GM12865 (cell line): Measurements from ENCODE around the gene ITGAV.

ENCODE experiments used
- DNase-seq: peaks from one replicate; pipeline ENCODE4 v3.0.0; 2010; ENCODE audit warnings: low read depth
- H3K4me3 ChIP-seq: 2 replicates; pipeline ENCODE4 v1.5.1; 2011; ENCODE audit warnings: mild to moderate bottlenecking, low read depth, low read length, control low read depth
- TF ChIP-seq, protein P1 (sequence below): IDR thresholded peaks from 2 replicates; pipeline ENCODE4 v1.5.1; 2011; ENCODE audit warnings: low read length, control low read depth, low read depth, inconsistent platforms; ENCODE audit not compliant: insufficient read depth; ENCODE audit errors: missing control alignments

The ITGAV gene

GRCh38 chr2:186590350-186590758 lies 498 bp downstream of the ITGAV start:
- H3K4me3 ChIP-seq = peak overlapping the region; percentile 90
- TF ChIP-seq, protein P1, sequence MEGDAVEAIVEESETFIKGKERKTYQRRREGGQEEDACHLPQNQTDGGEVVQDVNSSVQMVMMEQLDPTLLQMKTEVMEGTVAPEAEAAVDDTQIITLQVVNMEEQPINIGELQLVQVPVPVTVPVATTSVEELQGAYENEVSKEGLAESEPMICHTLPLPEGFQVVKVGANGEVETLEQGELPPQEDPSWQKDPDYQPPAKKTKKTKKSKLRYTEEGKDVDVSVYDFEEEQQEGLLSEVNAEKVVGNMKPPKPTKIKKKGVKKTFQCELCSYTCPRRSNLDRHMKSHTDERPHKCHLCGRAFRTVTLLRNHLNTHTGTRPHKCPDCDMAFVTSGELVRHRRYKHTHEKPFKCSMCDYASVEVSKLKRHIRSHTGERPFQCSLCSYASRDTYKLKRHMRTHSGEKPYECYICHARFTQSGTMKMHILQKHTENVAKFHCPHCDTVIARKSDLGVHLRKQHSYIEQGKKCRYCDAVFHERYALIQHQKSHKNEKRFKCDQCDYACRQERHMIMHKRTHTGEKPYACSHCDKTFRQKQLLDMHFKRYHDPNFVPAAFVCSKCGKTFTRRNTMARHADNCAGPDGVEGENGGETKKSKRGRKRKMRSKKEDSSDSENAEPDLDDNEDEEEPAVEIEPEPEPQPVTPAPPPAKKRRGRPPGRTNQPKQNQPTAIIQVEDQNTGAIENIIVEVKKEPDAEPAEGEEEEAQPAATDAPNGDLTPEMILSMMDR = no peak
- no peak for DNase-seq

DNA sequence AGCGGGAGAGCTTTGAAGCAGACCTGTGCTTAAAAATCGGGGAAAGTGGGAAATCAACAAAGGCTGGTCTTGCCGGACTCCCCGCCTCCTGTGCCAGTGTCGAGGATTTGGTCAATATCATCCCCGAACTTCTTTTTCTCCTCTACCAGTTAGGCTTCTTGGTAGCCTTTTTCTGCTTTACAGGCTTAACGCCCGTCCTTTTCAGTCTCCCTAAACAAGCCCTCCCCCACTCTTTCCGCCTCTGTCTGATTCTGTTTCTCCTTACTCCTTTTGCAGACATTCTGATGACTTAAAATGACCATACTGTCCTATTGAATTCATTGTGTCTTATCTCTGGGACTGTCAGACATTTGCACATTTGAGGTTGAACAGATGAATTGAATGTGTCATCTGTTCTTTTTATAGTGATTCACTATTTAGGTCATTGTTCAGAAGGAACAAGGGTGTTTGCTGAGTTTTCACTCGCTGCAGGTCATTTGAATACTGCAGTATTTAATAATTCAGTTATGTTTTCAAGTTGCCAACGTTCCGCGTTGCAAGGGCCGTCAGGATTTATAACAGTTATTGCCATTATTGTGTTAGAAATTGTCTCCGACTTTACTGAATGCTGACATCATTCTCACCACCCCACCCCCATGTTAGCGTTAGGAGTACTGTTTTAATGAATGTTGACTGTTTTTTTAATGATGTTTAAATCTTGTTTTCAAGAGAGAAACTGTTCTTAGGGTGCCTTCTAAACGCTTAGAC lies 1.1 kb downstream of the ITGAV start:
- TF ChIP-seq, protein P1 = no peak
- H3K4me3 ChIP-seq = peak overlapping the region; percentile 90
- peak; percentile 44 for DNase-seq

GRCh38 chr2:186591506-186591890 lies 1.6 kb downstream of the ITGAV start:
- DNase-seq = no peak

GRCh38 chr2:186592137-186592875 lies 2.5 kb downstream of the ITGAV start:
- TF ChIP-seq, protein P1 = no peak
- no peak overlapping the region for H3K4me3 ChIP-seq
- DNase-seq = no peak

More at GRCh38 chr2:186591506-186591890, 1.6 kb downstream of the ITGAV start:
- peak overlapping the region; percentile 90 for H3K4me3 ChIP-seq
- TF ChIP-seq, protein P1 = no peak

DNA sequence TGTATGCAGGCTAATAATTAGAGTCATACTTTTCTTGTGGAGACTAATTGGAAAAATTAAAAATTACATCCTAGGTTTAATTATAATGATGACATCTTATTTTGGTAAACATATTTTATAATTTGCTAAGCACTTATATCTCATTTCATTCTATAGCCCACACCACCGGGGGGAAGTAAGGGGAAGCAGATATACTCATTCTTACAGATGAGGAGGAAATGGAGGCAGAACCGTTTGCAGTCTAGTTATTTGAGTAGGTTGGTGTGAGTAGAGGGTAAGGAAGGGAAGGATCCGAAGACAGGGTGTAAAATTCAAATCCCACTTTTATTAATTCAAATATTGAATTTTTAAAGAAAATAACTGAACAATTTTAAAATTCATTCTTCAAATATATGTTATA lies 3.7 kb downstream of the ITGAV start:
- TF ChIP-seq, protein P1 = no peak
- DNase-seq = no peak
- no peak overlapping the region for H3K4me3 ChIP-seq

DNA sequence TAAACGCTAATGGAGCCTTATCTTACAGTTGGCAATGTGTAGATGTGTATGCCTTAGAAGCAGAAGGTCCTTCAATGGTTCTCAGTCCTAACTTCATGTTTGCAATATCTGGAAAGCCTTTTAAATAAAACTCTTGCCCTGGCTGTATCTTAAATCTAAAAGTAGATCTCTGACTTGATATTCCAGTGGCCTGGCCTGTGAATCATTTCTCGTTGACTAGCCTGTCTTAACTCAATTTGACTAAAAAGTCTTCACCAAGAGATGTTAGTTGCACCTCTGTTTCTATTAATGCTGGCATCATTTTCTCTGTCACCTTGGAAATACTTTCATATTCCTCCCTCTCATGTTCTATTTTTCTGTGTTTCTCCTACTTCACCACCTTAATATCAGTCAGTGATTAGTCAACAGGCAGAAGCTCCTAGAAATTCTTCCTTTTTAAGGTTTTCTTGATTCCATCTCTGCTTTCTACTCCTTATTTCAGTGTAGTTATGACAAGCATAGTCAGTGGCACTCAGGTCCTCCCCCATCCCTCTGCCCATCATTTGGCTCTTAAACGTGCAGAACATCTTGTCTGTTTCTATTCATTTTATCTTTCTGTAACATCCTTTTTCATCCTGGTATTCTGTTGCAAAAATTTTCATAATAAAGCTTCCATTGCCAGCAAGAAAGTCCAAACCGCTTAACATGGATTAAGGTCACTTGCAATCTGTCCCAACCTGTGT lies 4.3 kb downstream of the ITGAV start:
- DNase-seq = no peak
- TF ChIP-seq, protein P1 = no peak
- no peak overlapping the region for H3K4me3 ChIP-seq
